Inflammatory macrophage treated with lipopolysaccharide for 1 hour (primary cell): ENCODE measurements around the gene RBM25.
"Not testable (repeated sequence)": the region's sequence is repeated elsewhere in the genome, so short reads cannot be mapped to it uniquely, and the experiment has no call there.

ENCODE experiments used
- DNase-seq, 2 donors: peaks; one replicate each; pipeline ENCODE4 v3.0.0-alpha.2; 2020 to 2022

Gene RBM25

GRCh38 chr14:73105050-73105449, 46.7 kb downstream of the RBM25 start:
- DNase-seq = no peak

- no peak for DNase-seq
Observed at GRCh38 chr14:73105727-73106126, 47.4 kb downstream of the RBM25 start.

GRCh38 chr14:73116079-73116665, 57.8 kb downstream of the RBM25 start:
- DNase-seq = no peak

- no peak for DNase-seq
Observed at GRCh38 chr14:73124180-73124894, 66.0 kb downstream of the RBM25 start.

GRCh38 chr14:73125169-73125588, 66.8 kb downstream of the RBM25 start:
- no peak for DNase-seq

- DNase-seq = no peak
Observed at GRCh38 chr14:73125746-73126145, 67.4 kb downstream of the RBM25 start.

GRCh38 chr14:73133795-73134194, 75.5 kb downstream of the RBM25 start:
- DNase-seq = no peak

- no peak for DNase-seq
Observed at GRCh38 chr14:73136085-73136386, 77.7 kb downstream of the RBM25 start.

- peak; percentile 96 to 99 for DNase-seq
Observed at GRCh38 chr14:73136387-73137225, 78.3 kb downstream of the RBM25 start, which contains the start of gene PSEN1. TSS of gene PSEN1 (plus strand) at chr14:73136507. CDS start at chr14:73148020, 11,513 bp downstream.

GRCh38 chr14:73140811-73141323, 82.5 kb downstream of the RBM25 start:
- peak in 1 of 2 donors; percentile 14 for DNase-seq

GRCh38 chr14:73142216-73142615, 83.9 kb downstream of the RBM25 start:
- DNase-seq = no peak

- DNase-seq = no peak
Observed at GRCh38 chr14:73143003-73143402, 84.7 kb downstream of the RBM25 start.

GRCh38 chr14:73143617-73144016, 85.3 kb downstream of the RBM25 start:
- DNase-seq = no peak

- peak in 1 of 2 donors; percentile 28 for DNase-seq
Observed at GRCh38 chr14:73145371-73145770, 87.0 kb downstream of the RBM25 start.

- no peak for DNase-seq
Observed at GRCh38 chr14:73146111-73146510, 87.8 kb downstream of the RBM25 start.

- DNase-seq = no peak
Observed at GRCh38 chr14:73149753-73150152, 91.4 kb downstream of the RBM25 start.

- no peak for DNase-seq
Observed at GRCh38 chr14:73153272-73153671, 94.9 kb downstream of the RBM25 start.

GRCh38 chr14:73162251-73162650, 103.9 kb downstream of the RBM25 start:
- DNase-seq = no peak

GRCh38 chr14:73166399-73166798, 108.1 kb downstream of the RBM25 start:
- no peak for DNase-seq

GRCh38 chr14:73167727-73168126, 109.4 kb downstream of the RBM25 start:
- DNase-seq = no peak

- DNase-seq = no peak
Observed at GRCh38 chr14:73168274-73168673, 109.9 kb downstream of the RBM25 start.

- DNase-seq = no peak
Observed at GRCh38 chr14:73168691-73169090, 110.4 kb downstream of the RBM25 start.

GRCh38 chr14:73169855-73170254, 111.5 kb downstream of the RBM25 start:
- not testable (repeated sequence) for DNase-seq

- DNase-seq = no peak
Observed at GRCh38 chr14:73170686-73171085, 112.4 kb downstream of the RBM25 start.
